MM.1S (cell line): ENCODE data around the gene APRT.

Experiments
- EZH2 ChIP-seq: fragments of 300-600 bp; sonication (generic); optimal IDR thresholded peaks from 2 replicates; pipeline ENCODE3; 2017; ENCODE audit warnings: low read depth, mild to moderate bottlenecking, antibody characterized with exemption, low read length, mixed read lengths
- EZH2phosphoT487 ChIP-seq: fragments of 300-600 bp; sonication (generic); IDR thresholded peaks from 2 replicates; pipeline ENCODE4 v1.6.1; 2018; ENCODE audit warnings: antibody characterized with exemption, low read length
- TF ChIP-seq, protein P1 (sequence below): fragments of 300-600 bp; sonication (generic); IDR thresholded peaks from 2 replicates; pipeline ENCODE4 v1.5.1; 2016; ENCODE audit warnings: antibody characterized with exemption, low read length, mixed read lengths

DNA sequence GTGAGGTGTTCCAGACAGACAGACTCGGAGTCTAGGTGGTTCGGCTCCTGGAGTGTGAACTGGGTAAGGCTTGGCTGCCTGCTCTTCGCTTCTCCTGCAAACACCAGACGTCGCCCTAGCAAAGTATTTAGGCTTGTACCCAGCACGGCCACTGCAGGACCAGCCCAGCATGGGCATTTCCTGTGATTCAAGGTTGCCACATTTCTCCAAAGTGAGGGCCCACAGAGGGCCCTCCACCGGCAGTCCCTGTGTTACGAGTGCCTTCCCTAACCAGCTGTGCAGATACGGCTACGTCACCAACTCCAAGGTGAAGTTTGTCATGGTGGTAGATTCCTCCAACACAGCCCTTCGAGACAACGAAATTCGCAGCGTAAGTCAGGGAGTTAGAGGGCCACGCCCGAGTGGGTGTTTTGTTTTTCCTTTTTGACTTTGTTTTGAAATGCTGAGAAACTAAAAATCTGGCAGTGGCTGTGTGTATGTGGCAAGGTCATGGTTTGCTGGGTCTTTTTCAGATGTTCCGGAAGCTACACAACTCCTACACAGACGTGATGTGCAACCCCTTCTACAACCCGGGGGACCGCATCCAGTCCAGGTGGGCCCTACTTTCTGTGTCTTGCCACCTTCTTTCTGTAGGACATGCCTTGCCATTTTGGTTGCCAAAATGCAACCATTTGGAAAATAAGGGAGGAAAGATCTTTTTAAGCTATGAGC, 47.8 kb upstream of the APRT start:
- TF ChIP-seq EZH2 (no peak), EZH2phosphoT487 (no peak)
- TF ChIP-seq, protein P1, sequence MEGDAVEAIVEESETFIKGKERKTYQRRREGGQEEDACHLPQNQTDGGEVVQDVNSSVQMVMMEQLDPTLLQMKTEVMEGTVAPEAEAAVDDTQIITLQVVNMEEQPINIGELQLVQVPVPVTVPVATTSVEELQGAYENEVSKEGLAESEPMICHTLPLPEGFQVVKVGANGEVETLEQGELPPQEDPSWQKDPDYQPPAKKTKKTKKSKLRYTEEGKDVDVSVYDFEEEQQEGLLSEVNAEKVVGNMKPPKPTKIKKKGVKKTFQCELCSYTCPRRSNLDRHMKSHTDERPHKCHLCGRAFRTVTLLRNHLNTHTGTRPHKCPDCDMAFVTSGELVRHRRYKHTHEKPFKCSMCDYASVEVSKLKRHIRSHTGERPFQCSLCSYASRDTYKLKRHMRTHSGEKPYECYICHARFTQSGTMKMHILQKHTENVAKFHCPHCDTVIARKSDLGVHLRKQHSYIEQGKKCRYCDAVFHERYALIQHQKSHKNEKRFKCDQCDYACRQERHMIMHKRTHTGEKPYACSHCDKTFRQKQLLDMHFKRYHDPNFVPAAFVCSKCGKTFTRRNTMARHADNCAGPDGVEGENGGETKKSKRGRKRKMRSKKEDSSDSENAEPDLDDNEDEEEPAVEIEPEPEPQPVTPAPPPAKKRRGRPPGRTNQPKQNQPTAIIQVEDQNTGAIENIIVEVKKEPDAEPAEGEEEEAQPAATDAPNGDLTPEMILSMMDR = no peak
